Transverse colon (tissue), 4 donors: ENCODE data around the gene CCDC85C.

ENCODE experiments used
- CTCF ChIP-seq, 5 experiments: fragments of 200-600 bp in 3 of 5; fragments of 450-650 bp in 2 of 5; sonication (generic) in 3 of 5; IDR thresholded peaks; 1 replicate in 2 of 5; 2 replicates in 3 of 5; pipeline ENCODE4 v1.5.1; 2016 to 2017; ENCODE audit warnings: antibody characterized with exemption in 5 of 5, inconsistent platforms in 3 of 5, mild to moderate bottlenecking in 2 of 5, moderate library complexity in 1 of 5
- POLR2A ChIP-seq: fragments of 450-650 bp; IDR thresholded peaks from one replicate; pipeline ENCODE4 v1.6.1; 2016; ENCODE audit warnings: antibody characterized with exemption, mild to moderate bottlenecking, moderate library complexity
- POLR2AphosphoS5 ChIP-seq, 3 donors: sonication (generic); formaldehyde crosslinking; IDR thresholded peaks; one replicate each; pipeline ENCODE4 v1.6.1; 2016; ENCODE audit warnings: antibody characterized with exemption in 3 of 3

GRCh38 chr14:99481745-99482099 is 122.3 kb downstream of the CCDC85C start:
- TF ChIP-seq CTCF (IDR thresholded peaks at IDR 0.05) (no peak), POLR2AphosphoS5 (IDR thresholded peaks at IDR 0.05) (no peak), POLR2A (no peak)
